IMR-90 (cell line): Measurements from ENCODE around the gene SELENOT. TPM values are rescaled to one million over a fixed set of nuclear protein-coding genes. Genes with fewer than 3 reads are reported as not detected.

Experiments used
- ATAC-seq: fragments of 200-7000 bp; cut with Tn5 transposase; 2 replicates; pipeline ENCODE4 v1.9.1; 2020; ENCODE audit warnings: low read depth, mild to moderate bottlenecking, moderate library complexity
- BruUV-seq: library from RNA; stranded (reverse); fragments of 400-500 nt; replicated peaks from 2 replicates; lab custom pipeline; 2021; lab: Mats Ljungman, UMichigan
- CTCF ChIA-PET: fragments of 300-600 bp; formaldehyde crosslinking; extraction: SDS; loops from one replicate; lab custom pipeline; 2021; ENCODE audit warnings: antibody characterized with exemption; lab: Yijun Ruan, JAX
- POLR2A ChIA-PET: fragments of 300-600 bp; sonication (Branson Sonifier 250); formaldehyde crosslinking; loops from one replicate; lab custom pipeline; 2022; ENCODE audit warnings: antibody characterized with exemption; ENCODE audit not compliant: unreplicated experiment; lab: Charles Lee
- DNase-seq: peaks from one replicate; pipeline ENCODE4 v3.0.0; 2013
- H2AFZ ChIP-seq: replicated peaks from 2 replicates; pipeline ENCODE3; 2013; ENCODE audit warnings: low read length, mild to moderate bottlenecking; ENCODE audit not compliant: poor library complexity
- H2AK5ac ChIP-seq: 2 replicates; pipeline ENCODE4 v1.6.1; 2013; ENCODE audit warnings: low read depth, low read length, inconsistent platforms
- H2AK9ac ChIP-seq: replicated peaks from 2 replicates; pipeline ENCODE3; 2013; ENCODE audit warnings: mild to moderate bottlenecking, low read depth, low read length, moderate library complexity; ENCODE audit not compliant: poor library complexity
- H2BK120ac ChIP-seq: 2 replicates; pipeline ENCODE4 v1.6.1; 2013; ENCODE audit warnings: low read depth, low read length, inconsistent platforms
- H2BK15ac ChIP-seq: 3 replicates; pipeline ENCODE4 v1.6.1; 2013; ENCODE audit warnings: low read depth, low read length, inconsistent platforms
- H2BK20ac ChIP-seq: 2 replicates; pipeline ENCODE4 v1.6.1; 2013; ENCODE audit warnings: low read depth, mild to moderate bottlenecking, inconsistent platforms, low read length, moderate library complexity
- H2BK5ac ChIP-seq: 2 replicates; pipeline ENCODE4 v1.6.1; 2013; ENCODE audit warnings: mild to moderate bottlenecking, low read depth, low read length, inconsistent platforms; ENCODE audit not compliant: poor library complexity, severe bottlenecking
- H3K14ac ChIP-seq: replicated peaks from 2 replicates; pipeline ENCODE4 v1.6.1; 2013; ENCODE audit warnings: low read depth, low read length, inconsistent platforms
- H3K18ac ChIP-seq: 2 replicates; pipeline ENCODE4 v1.6.1; 2013; ENCODE audit warnings: low read depth, low read length, control low read depth
- H3K23ac ChIP-seq: 2 replicates; pipeline ENCODE4 v1.6.1; 2013; ENCODE audit warnings: low read depth, low read length, inconsistent platforms
- H3K27ac ChIP-seq: 2 replicates; pipeline ENCODE4 v1.5.1; 2013; ENCODE audit warnings: mild to moderate bottlenecking, control low read depth, low read length; ENCODE audit not compliant: insufficient read depth
- H3K27me3 ChIP-seq: 2 replicates; pipeline ENCODE4 v1.6.1; 2013; ENCODE audit warnings: low read length; ENCODE audit not compliant: control insufficient read depth, insufficient read depth
- H3K36me3 ChIP-seq: 2 replicates; pipeline ENCODE4 v1.6.1; 2013; ENCODE audit warnings: low read length, mixed read lengths; ENCODE audit not compliant: control insufficient read depth, insufficient read depth
- H3K4ac ChIP-seq: 2 replicates; pipeline ENCODE4 v1.6.1; 2013; ENCODE audit warnings: low read depth, low read length, inconsistent platforms
- H3K4me1 ChIP-seq: 2 replicates; pipeline ENCODE4 v1.6.1; 2013; ENCODE audit warnings: low read length, mixed read lengths; ENCODE audit not compliant: control insufficient read depth, insufficient read depth
- H3K4me2 ChIP-seq: 2 replicates; pipeline ENCODE4 v1.6.1; 2013; ENCODE audit warnings: low read depth, mild to moderate bottlenecking, control low read depth, low read length, moderate library complexity
- H3K4me3 ChIP-seq: 2 replicates; pipeline ENCODE4 v1.5.1; 2013; ENCODE audit warnings: low read depth, mild to moderate bottlenecking, control low read depth, low read length, moderate library complexity; ENCODE audit not compliant: insufficient read depth
- H3K56ac ChIP-seq: 2 replicates; pipeline ENCODE4 v1.6.1; 2013; ENCODE audit warnings: low read length, inconsistent platforms; ENCODE audit not compliant: insufficient read depth; ENCODE audit errors: extremely low read depth
- H3K79me1 ChIP-seq, 2 experiments: 2 replicates each; pipeline ENCODE4 v1.6.1; 2013; ENCODE audit warnings: low read length in 2 of 2, inconsistent platforms in 1 of 2, low read depth in 1 of 2
- H3K9ac ChIP-seq: 2 replicates; pipeline ENCODE4 v1.6.1; 2013; ENCODE audit warnings: low read depth, low read length, control low read depth
- H3K9me1 ChIP-seq: 2 replicates; pipeline ENCODE4 v1.6.1; 2013; ENCODE audit warnings: low read length, inconsistent platforms; ENCODE audit not compliant: insufficient read depth
- H3K9me3 ChIP-seq: 2 replicates; pipeline ENCODE4 v1.6.1; 2013; ENCODE audit warnings: low read length; ENCODE audit not compliant: control insufficient read depth, insufficient read depth
- H4K20me1 ChIP-seq: 2 replicates; pipeline ENCODE4 v1.6.1; 2013; ENCODE audit warnings: low read length, inconsistent platforms; ENCODE audit not compliant: insufficient read depth
- H4K5ac ChIP-seq: 2 replicates; pipeline ENCODE4 v1.6.1; 2013; ENCODE audit warnings: mild to moderate bottlenecking, low read depth, low read length, control low read depth
- H4K8ac ChIP-seq, 2 experiments: 2 replicates each; pipeline ENCODE4 v1.6.1; 2013; ENCODE audit warnings: low read depth in 2 of 2, low read length in 2 of 2, control low read depth in 1 of 2, inconsistent platforms in 1 of 2
- H4K91ac ChIP-seq: 2 replicates; pipeline ENCODE4 v1.6.1; 2013; ENCODE audit warnings: low read depth, low read length, inconsistent platforms; ENCODE audit not compliant: insufficient read depth
- BHLHE40 ChIP-seq: fragments of 150-350 bp; IDR thresholded peaks from 2 replicates; pipeline ENCODE4 v1.6.1; 2016; ENCODE audit warnings: mild to moderate bottlenecking, low read depth, low read length
- CEBPB ChIP-seq: IDR thresholded peaks from 2 replicates; pipeline ENCODE4 v1.6.1; 2012; ENCODE audit warnings: low read depth, low read length, improper control_type of control experiment
- CHD1 ChIP-seq: IDR thresholded peaks from 2 replicates; pipeline ENCODE4 v1.6.1; 2012; ENCODE audit warnings: low read depth, low read length, improper control_type of control experiment
- FOS ChIP-seq: fragments of 150-350 bp; IDR thresholded peaks from 2 replicates; pipeline ENCODE4 v1.6.1; 2016; ENCODE audit warnings: low read depth, low read length
- MAFK ChIP-seq: IDR thresholded peaks from 2 replicates; pipeline ENCODE4 v1.6.1; 2012; ENCODE audit warnings: low read depth, low read length, improper control_type of control experiment
- MAZ ChIP-seq: IDR thresholded peaks from 2 replicates; pipeline ENCODE4 v1.6.1; 2012; ENCODE audit warnings: low read depth, mild to moderate bottlenecking, low read length, improper control_type of control experiment, moderate library complexity, borderline replicate concordance
- MXI1 ChIP-seq: IDR thresholded peaks from 2 replicates; pipeline ENCODE4 v1.6.1; 2012; ENCODE audit warnings: low read depth, mild to moderate bottlenecking, low read length, moderate library complexity, borderline replicate concordance
- NFE2L2 ChIP-seq: fragments of 150-350 bp; IDR thresholded peaks from 2 replicates; pipeline ENCODE4 v1.6.1; 2016; ENCODE audit warnings: low read depth, mild to moderate bottlenecking, low read length
- POLR2A ChIP-seq: IDR thresholded peaks from 2 replicates; pipeline ENCODE4 v1.6.1; 2012; ENCODE audit warnings: mild to moderate bottlenecking, low read depth, low read length
- RAD21 ChIP-seq: IDR thresholded peaks from 2 replicates; pipeline ENCODE4 v1.6.1; 2012; ENCODE audit warnings: low read length, improper control_type of control experiment
- RCOR1 ChIP-seq: IDR thresholded peaks from 2 replicates; pipeline ENCODE4 v1.6.1; 2012; ENCODE audit warnings: mild to moderate bottlenecking, low read length, improper control_type of control experiment; ENCODE audit not compliant: insufficient replicate concordance
- RFX5 ChIP-seq: IDR thresholded peaks from 2 replicates; pipeline ENCODE4 v1.8.0; 2012; ENCODE audit warnings: low read depth, mild to moderate bottlenecking, low read length, moderate library complexity
- SMC3 ChIP-seq: fragments of 150-350 bp; IDR thresholded peaks from 2 replicates; pipeline ENCODE4 v1.6.1; 2016; ENCODE audit warnings: low read depth, mild to moderate bottlenecking, antibody characterized with exemption, low read length, moderate library complexity
- WGBS, 2 experiments: methylation state at CpG; one replicate each; pipeline versions ENCODE4 v1.1.5 to v1.1.7; 2013; ENCODE audit warnings: missing lambda C conversion rate in 2 of 2; ENCODE audit not compliant: insufficient read length in 1 of 2; ENCODE audit errors: extremely low coverage in 2 of 2; 5-methylcytosine and 5-hydroxymethylcytosine counted together
- dilution Hi-C: fragments of 300-500 bp; cut with HindIII; formaldehyde crosslinking; loops from one replicate; pipeline ENCODE4 v1.14.3; 2018; ENCODE audit warnings: low sequenced_read_pairs; ENCODE audit not compliant: unreplicated experiment
- in situ Hi-C: fragments of 300-500 bp; cut with MboI; formaldehyde crosslinking; loops from 3 replicates; pipeline ENCODE4 v1.14.3; 2019; ENCODE audit warnings: low sequenced_read_pairs, inconsistent platforms, mixed read lengths
- intact Hi-C: fragments of 100-400 bp; cut with micrococcal nuclease; formaldehyde crosslinking; loops from 2 replicates; pipeline ENCODE4 v1.10.0; 2022
- polyA plus RNA-seq, 3 experiments: library from polyadenylated mRNA; depleted of rRNA; stranded (reverse); fragments of >200 nt; gene quantifications; 2 replicates each; pipeline ENCODE4 v1.2.3, GENCODE V29; 2012; ENCODE audit warnings: low replicate concordance in 1 of 3
- total RNA-seq: library from RNA; depleted of rRNA; stranded (reverse); fragments of >200 nt; gene quantifications from 2 replicates; pipeline ENCODE4 v1.2.3, GENCODE V29; 2012
- TF ChIP-seq, protein P1 (sequence below): fragments of 150-350 bp; IDR thresholded peaks from 2 replicates; pipeline ENCODE4 v1.6.1; 2016; ENCODE audit warnings: low read depth, mild to moderate bottlenecking, low read length, moderate library complexity, borderline replicate concordance
- TF ChIP-seq, protein P2 (sequence below): fragments of 150-350 bp; IDR thresholded peaks from 2 replicates; pipeline ENCODE4 v1.6.1; 2017; ENCODE audit warnings: mild to moderate bottlenecking, antibody characterized with exemption, low read length, low read depth
- TF ChIP-seq, protein P3 (sequence below): conservative IDR thresholded peaks from 2 replicates; pipeline ENCODE4 v1.5.1; 2012; ENCODE audit warnings: mild to moderate bottlenecking, low read depth, low read length, improper control_type of control experiment

SELENOT gene
- total and polyA plus RNA-seq, 2 of the 4 experiments (the other 2 are of a cell fraction) = 365 to 415 TPM

DNA sequence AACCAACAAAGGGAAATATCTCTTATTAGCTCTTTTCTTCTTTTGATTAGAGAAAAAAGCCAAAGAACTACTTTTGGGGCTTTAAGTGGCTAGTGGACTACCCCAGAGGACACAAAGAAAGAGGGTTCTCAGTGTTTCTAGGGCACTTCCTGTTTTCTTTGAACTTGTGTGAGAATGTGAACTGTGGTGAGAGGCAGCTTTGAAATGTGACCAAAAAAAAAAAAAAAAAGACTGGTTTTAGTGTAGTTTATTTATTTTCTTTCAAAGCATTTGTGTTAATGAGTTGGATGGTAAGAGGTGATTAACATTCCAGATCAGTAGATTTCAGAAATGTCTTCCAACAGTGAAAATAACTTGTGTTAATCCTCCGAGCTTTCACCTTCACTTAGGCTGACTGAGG, 32.4 kb downstream of the SELENOT start:
- Histone ChIP-seq H3K79me1 (0 out of 4 replicates have a peak, but pooled peaks cover 0 to under 1% of the 10 kb centered on the region in 2 experiments), H3K9ac (no peak overlapping the region), H3K23ac (no peak overlapping the region), H2BK5ac (no peak overlapping the region), H4K5ac (no peak overlapping the region), H3K27me3 (no peaks in the 10 kb centered on the region), H3K4me2 (no peak overlapping the region), H2BK120ac (no peak overlapping the region), H3K56ac (no peak overlapping the region), H3K4me1 (peaks cover 2% of the 10 kb centered on the region; the same call in 1 of the 2 replicates), H4K20me1 (no peaks in the 10 kb centered on the region), H4K91ac (no peak overlapping the region), H2AK9ac (no peak overlapping the region), H3K27ac (no peak overlapping the region), H3K9me1 (no peaks in the 10 kb centered on the region; the same call in 1 of the 2 replicates), H3K36me3 (peaks cover 3% of the 10 kb centered on the region), H3K4me3 (no peak overlapping the region), H3K4ac (no peak overlapping the region), H2BK20ac (no peak overlapping the region), H3K14ac (no peak overlapping the region), H2BK15ac (no peak overlapping the region), H3K9me3 (no peaks in the 10 kb centered on the region), H4K8ac (no peak overlapping the region), H2AFZ (no peak overlapping the region), H3K18ac (no peak overlapping the region), H2AK5ac (no peak overlapping the region)
- dilution Hi-C loops = no loop called here
- BruUV-seq = no TSS peak
- POLR2A ChIA-PET = no interaction called here
- intact Hi-C loops = no loop called here
- peak; percentile 42; the same call in 1 of the 2 replicates for ATAC-seq
- in situ Hi-C loops = no loop called here
- WGBS, 2 experiments = no CpG with 5 or more reads among the region's 1 CpG
- CTCF ChIA-PET = interaction anchor here (0.6 kb wide), 1 partner anchor 36 kb away, joined by 3 read pairs; no protein-coding TSS in a partner anchor
- DNase-seq = no peak
- TF ChIP-seq, protein P1, sequence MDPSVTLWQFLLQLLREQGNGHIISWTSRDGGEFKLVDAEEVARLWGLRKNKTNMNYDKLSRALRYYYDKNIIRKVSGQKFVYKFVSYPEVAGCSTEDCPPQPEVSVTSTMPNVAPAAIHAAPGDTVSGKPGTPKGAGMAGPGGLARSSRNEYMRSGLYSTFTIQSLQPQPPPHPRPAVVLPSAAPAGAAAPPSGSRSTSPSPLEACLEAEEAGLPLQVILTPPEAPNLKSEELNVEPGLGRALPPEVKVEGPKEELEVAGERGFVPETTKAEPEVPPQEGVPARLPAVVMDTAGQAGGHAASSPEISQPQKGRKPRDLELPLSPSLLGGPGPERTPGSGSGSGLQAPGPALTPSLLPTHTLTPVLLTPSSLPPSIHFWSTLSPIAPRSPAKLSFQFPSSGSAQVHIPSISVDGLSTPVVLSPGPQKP = no peak
- TF ChIP-seq, protein P2, sequence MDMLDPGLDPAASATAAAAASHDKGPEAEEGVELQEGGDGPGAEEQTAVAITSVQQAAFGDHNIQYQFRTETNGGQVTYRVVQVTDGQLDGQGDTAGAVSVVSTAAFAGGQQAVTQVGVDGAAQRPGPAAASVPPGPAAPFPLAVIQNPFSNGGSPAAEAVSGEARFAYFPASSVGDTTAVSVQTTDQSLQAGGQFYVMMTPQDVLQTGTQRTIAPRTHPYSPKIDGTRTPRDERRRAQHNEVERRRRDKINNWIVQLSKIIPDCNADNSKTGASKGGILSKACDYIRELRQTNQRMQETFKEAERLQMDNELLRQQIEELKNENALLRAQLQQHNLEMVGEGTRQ = no peak
- no peak for TF ChIP-seq CEBPB
- no peak for TF ChIP-seq RFX5
- no peak for TF ChIP-seq CHD1
- TF ChIP-seq SMC3 = no peak
- no peak for TF ChIP-seq NFE2L2
- TF ChIP-seq MAFK = no peak
- TF ChIP-seq POLR2A = no peak
- TF ChIP-seq MXI1 = no peak
- TF ChIP-seq RAD21 = no peak
- TF ChIP-seq RCOR1 = no peak
- no peak for TF ChIP-seq FOS
- no peak for TF ChIP-seq MAZ
- TF ChIP-seq, protein P3, sequence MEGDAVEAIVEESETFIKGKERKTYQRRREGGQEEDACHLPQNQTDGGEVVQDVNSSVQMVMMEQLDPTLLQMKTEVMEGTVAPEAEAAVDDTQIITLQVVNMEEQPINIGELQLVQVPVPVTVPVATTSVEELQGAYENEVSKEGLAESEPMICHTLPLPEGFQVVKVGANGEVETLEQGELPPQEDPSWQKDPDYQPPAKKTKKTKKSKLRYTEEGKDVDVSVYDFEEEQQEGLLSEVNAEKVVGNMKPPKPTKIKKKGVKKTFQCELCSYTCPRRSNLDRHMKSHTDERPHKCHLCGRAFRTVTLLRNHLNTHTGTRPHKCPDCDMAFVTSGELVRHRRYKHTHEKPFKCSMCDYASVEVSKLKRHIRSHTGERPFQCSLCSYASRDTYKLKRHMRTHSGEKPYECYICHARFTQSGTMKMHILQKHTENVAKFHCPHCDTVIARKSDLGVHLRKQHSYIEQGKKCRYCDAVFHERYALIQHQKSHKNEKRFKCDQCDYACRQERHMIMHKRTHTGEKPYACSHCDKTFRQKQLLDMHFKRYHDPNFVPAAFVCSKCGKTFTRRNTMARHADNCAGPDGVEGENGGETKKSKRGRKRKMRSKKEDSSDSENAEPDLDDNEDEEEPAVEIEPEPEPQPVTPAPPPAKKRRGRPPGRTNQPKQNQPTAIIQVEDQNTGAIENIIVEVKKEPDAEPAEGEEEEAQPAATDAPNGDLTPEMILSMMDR = no peak
- no peak for TF ChIP-seq BHLHE40
